PC-3 (cell line): Measurements from ENCODE around the gene ACO1. TPM values are rescaled to one million over a fixed set of nuclear protein-coding genes. Genes with fewer than 3 reads are reported as not detected.

Source experiments
- ATAC-seq: fragments of 200-7000 bp; cut with Tn5 transposase; 2 replicates; pipeline ENCODE4 v1.9.1; 2020; ENCODE audit warnings: mild to moderate bottlenecking, moderate library complexity
- BruUV-seq: library from RNA; stranded (reverse); fragments of 400-500 nt; replicated peaks from 2 replicates; lab custom pipeline; 2021; lab: Mats Ljungman, UMichigan
- CTCF ChIA-PET: fragments of 300-600 bp; sonication (Branson Sonifier 250); formaldehyde crosslinking; loops from one replicate; lab custom pipeline; 2022; ENCODE audit warnings: antibody characterized with exemption; lab: Charles Lee
- POLR2A ChIA-PET: fragments of 300-600 bp; sonication (Branson Sonifier 250); formaldehyde crosslinking; loops from one replicate; lab custom pipeline; 2022; ENCODE audit warnings: antibody characterized with exemption; ENCODE audit not compliant: unreplicated experiment; lab: Charles Lee
- DNase-seq: peaks from one replicate; pipeline ENCODE4 v3.0.0-alpha.2; 2015
- H2AFZ ChIP-seq: fragments of 300-600 bp; sonication (generic); 2 replicates; pipeline ENCODE4 v1.6.0; 2016; ENCODE audit warnings: antibody characterized with exemption, low read length
- H3F3A ChIP-seq: fragments of 300-600 bp; sonication (generic); one replicate; pipeline ENCODE4 v1.6.0; 2017; ENCODE audit warnings: antibody characterized with exemption, low read length, control low read depth, mild to moderate bottlenecking; ENCODE audit not compliant: unreplicated experiment
- H3K27ac ChIP-seq: fragments of 300-600 bp; sonication (generic); 2 replicates; pipeline ENCODE4 v1.5.1; 2016; ENCODE audit warnings: mild to moderate bottlenecking, low read length
- H3K27me3 ChIP-seq: fragments of 300-600 bp; sonication (generic); 2 replicates; pipeline ENCODE4 v1.6.1; 2016; ENCODE audit warnings: low read length, mixed read lengths
- H3K36me3 ChIP-seq: fragments of 300-600 bp; sonication (generic); 2 replicates; pipeline ENCODE4 v1.6.1; 2016; ENCODE audit warnings: low read depth, mixed run types, low read length, mixed read lengths
- H3K4me1 ChIP-seq: fragments of 300-600 bp; sonication (generic); 2 replicates; pipeline ENCODE4 v1.5.1; 2016; ENCODE audit warnings: low read length; ENCODE audit not compliant: insufficient read depth
- H3K4me2 ChIP-seq: fragments of 300-600 bp; sonication (generic); 2 replicates; pipeline ENCODE4 v1.6.0; 2016; ENCODE audit warnings: low read length
- H3K4me3 ChIP-seq: fragments of 300-600 bp; sonication (generic); 2 replicates; pipeline ENCODE4 v1.5.1; 2016; ENCODE audit warnings: mild to moderate bottlenecking, low read length, mixed read lengths
- H3K79me2 ChIP-seq: fragments of 300-600 bp; sonication (generic); 2 replicates; pipeline ENCODE4 v1.6.1; 2017; ENCODE audit warnings: low read length, mixed read lengths
- H3K9ac ChIP-seq: fragments of 300-600 bp; sonication (generic); 2 replicates; pipeline ENCODE4 v1.6.0; 2016; ENCODE audit warnings: mild to moderate bottlenecking, low read length
- H3K9me2 ChIP-seq: fragments of 300-600 bp; sonication (generic); replicated peaks from 2 replicates; pipeline ENCODE4 v1.6.1; 2016; ENCODE audit warnings: mixed run types, low read length, mixed read lengths
- H3K9me3 ChIP-seq: fragments of 300-600 bp; sonication (generic); 2 replicates; pipeline ENCODE4 v1.6.1; 2016; ENCODE audit warnings: low read length, mixed read lengths
- H4K20me1 ChIP-seq: fragments of 300-600 bp; sonication (generic); 2 replicates; pipeline ENCODE4 v1.6.1; 2016; ENCODE audit warnings: low read length, mixed read lengths
- EZH2 ChIP-seq: fragments of 300-600 bp; sonication (generic); IDR thresholded peaks from one replicate; pipeline ENCODE4 v1.6.1; 2017; ENCODE audit warnings: antibody characterized with exemption, mild to moderate bottlenecking, low read length; ENCODE audit not compliant: unreplicated experiment
- EZH2phosphoT487 ChIP-seq: fragments of 300-600 bp; sonication (generic); IDR thresholded peaks from 2 replicates; pipeline ENCODE4 v1.6.1; 2018; ENCODE audit warnings: mild to moderate bottlenecking, antibody characterized with exemption, low read length, borderline replicate concordance
- intact Hi-C: fragments of 100-400 bp; cut with micrococcal nuclease; formaldehyde crosslinking; loops from 2 replicates; pipeline ENCODE4 v1.9.0; 2023
- total RNA-seq: library from RNA; depleted of rRNA; stranded (reverse); fragments of >200 nt; gene quantifications from 2 replicates; pipeline ENCODE4 v1.2.3, GENCODE V29; 2014
- TF ChIP-seq, protein P1 (sequence below): fragments of 300-600 bp; sonication (generic); conservative IDR thresholded peaks from 2 replicates; pipeline ENCODE4 v1.5.1; 2017; ENCODE audit warnings: antibody characterized with exemption, low read depth, mild to moderate bottlenecking, low read length

Gene ACO1
- total RNA-seq, 1 experiment from 2014 or later, result 26.0 TPM

DNA sequence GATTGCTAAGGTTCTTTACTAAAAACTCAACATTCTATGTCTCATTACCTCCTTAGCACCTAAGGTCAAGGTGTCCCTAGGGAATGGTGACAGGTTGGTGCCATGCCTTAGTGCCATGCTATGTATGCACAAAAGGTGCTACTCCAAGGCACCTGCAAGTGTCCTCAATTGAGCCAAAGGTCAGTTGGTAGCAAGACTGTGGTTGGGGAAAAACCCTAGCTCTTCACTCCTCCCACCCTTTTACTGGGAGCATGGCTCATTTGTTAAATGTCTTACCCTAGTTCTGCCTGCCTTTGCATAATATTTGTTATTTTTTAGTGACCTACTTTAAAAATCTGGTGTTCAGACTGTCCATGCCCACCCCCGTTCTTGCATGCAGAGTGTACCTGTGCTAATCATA is 17.0 kb downstream of the ACO1 start:
- Histone ChIP-seq H3K9ac (no peak overlapping the region), H3K79me2 (0 out of 2 replicates have a peak, but pooled peaks cover 5% of the 10 kb centered on the region), H3K4me3 (no peak overlapping the region), H3K4me1 (peaks cover under 1% of the 10 kb centered on the region), H3K9me3 (no peaks in the 10 kb centered on the region), H3K4me2 (no peak overlapping the region), H4K20me1 (no peaks in the 10 kb centered on the region), H3K27ac (no peak overlapping the region), H3K27me3 (no peaks in the 10 kb centered on the region), H3F3A (no peaks in the 10 kb centered on the region), H2AFZ (no peak overlapping the region), H3K9me2 (no peaks in the 10 kb centered on the region), H3K36me3 (peaks cover 12% of the 10 kb centered on the region)
- ChIA-PET POLR2A (no interaction called here), CTCF (interaction anchor here (0.6 kb wide), 1 partner anchor 170 kb away, joined by 4 read pairs; no protein-coding TSS in a partner anchor)
- no TSS peak for BruUV-seq
- TF ChIP-seq EZH2phosphoT487 (no peak), EZH2 (no peak)
- DNase-seq (no peak), ATAC-seq (no peak)
- intact Hi-C loops, result no loop called here

DNA sequence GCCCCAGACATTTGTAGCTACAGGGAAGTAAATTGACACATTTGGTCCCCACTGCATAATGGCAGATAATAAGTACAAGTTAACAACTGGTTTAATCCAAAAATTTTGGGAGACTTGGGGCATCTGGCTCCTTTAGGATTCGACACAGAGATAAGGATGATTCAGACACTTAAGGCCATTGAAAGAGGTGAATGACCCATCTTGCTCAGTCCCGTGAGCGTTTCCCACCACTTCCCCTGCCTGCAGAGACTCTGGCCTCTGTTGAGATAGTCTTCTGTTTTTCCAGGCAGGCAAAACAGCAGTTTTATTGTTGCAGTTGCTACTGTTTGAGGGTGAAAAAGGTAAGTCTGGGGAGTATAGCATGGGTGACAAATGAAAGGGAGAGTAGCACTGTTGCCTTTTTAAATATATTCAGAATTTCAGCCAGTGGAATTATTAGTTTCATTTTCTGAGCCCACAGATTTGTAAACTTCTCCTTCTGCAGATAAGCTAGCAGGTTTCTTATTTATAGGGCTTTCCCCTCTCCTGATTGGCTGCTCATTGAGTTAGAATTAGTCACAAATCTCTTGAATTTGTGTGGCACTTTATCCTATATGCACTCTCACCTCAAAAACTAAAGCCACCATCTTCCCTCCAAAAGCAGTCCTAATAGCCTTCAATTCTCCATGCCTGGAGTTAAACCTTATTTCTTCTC is 19.3 kb downstream of the ACO1 start:
- no TSS peak for BruUV-seq
- no peak overlapping the region for H2AFZ ChIP-seq
- no peak overlapping the region for H3K4me2 ChIP-seq
- H3K9ac ChIP-seq, result no peak overlapping the region
- DNase-seq, result no peak
- TF ChIP-seq, protein P1, sequence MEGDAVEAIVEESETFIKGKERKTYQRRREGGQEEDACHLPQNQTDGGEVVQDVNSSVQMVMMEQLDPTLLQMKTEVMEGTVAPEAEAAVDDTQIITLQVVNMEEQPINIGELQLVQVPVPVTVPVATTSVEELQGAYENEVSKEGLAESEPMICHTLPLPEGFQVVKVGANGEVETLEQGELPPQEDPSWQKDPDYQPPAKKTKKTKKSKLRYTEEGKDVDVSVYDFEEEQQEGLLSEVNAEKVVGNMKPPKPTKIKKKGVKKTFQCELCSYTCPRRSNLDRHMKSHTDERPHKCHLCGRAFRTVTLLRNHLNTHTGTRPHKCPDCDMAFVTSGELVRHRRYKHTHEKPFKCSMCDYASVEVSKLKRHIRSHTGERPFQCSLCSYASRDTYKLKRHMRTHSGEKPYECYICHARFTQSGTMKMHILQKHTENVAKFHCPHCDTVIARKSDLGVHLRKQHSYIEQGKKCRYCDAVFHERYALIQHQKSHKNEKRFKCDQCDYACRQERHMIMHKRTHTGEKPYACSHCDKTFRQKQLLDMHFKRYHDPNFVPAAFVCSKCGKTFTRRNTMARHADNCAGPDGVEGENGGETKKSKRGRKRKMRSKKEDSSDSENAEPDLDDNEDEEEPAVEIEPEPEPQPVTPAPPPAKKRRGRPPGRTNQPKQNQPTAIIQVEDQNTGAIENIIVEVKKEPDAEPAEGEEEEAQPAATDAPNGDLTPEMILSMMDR, result no peak
- TF ChIP-seq EZH2, result no peak
- H3K27me3 ChIP-seq, result no peaks in the 10 kb centered on the region
- no peak for ATAC-seq
- H3F3A ChIP-seq, result no peaks in the 10 kb centered on the region
- H3K4me3 ChIP-seq, result no peak overlapping the region
- no peaks in the 10 kb centered on the region for H3K79me2 ChIP-seq
- H3K4me1 ChIP-seq, result no peaks in the 10 kb centered on the region
- no peaks in the 10 kb centered on the region for H3K9me3 ChIP-seq
- CTCF ChIA-PET, result no interaction called here
- H3K9me2 ChIP-seq, result no peaks in the 10 kb centered on the region
- no peak overlapping the region for H3K27ac ChIP-seq
- POLR2A ChIA-PET, result no interaction called here
- H4K20me1 ChIP-seq, result no peaks in the 10 kb centered on the region
- intact Hi-C loops, result no loop called here
- H3K36me3 ChIP-seq, result peaks cover 13% of the 10 kb centered on the region

DNA sequence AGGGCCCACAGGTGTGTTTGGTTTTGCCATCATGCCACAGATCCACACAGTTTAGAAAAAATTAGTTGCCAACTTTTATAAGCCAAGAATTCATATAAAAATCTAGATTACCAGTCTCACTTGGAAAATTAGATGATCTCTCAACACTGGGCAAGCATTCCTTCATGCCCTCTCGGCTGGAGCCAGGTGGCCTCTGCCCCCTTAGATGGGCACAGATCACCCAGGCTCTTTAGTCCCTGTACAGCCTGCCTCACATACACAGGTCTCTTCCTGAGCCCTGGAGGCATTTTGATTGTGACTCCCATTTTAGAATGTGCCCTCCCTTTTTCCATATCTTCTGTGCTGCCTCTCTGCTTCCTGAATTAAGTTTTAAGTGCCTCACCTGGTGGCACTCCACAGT is 20.0 kb downstream of the ACO1 start:
- no peak for TF ChIP-seq EZH2phosphoT487
- TF ChIP-seq, protein P1, result no peak
- TF ChIP-seq EZH2, result no peak
- Histone ChIP-seq H3K9me3 (no peaks in the 10 kb centered on the region), H3K36me3 (peaks cover 13% of the 10 kb centered on the region), H4K20me1 (no peaks in the 10 kb centered on the region), H3K27me3 (no peaks in the 10 kb centered on the region), H2AFZ (no peak overlapping the region), H3K9ac (no peak overlapping the region), H3K4me1 (no peaks in the 10 kb centered on the region), H3K27ac (no peak overlapping the region), H3K4me3 (no peak overlapping the region), H3K4me2 (no peak overlapping the region), H3F3A (no peaks in the 10 kb centered on the region), H3K9me2 (no peaks in the 10 kb centered on the region), H3K79me2 (no peaks in the 10 kb centered on the region)
- BruUV-seq, result no TSS peak
- POLR2A ChIA-PET, result no interaction called here
- ATAC-seq (no peak), DNase-seq (no peak)
- CTCF ChIA-PET, result no interaction called here
- intact Hi-C loops, result no loop called here
